Calu3 (cell line): Measurements from ENCODE around the gene ARHGEF26. TPM values are rescaled to one million over a fixed set of nuclear protein-coding genes. Genes with fewer than 3 reads are reported as not detected.

Experiments used
- BruUV-seq: library from RNA; stranded (reverse); fragments of 400-500 nt; replicated peaks from 2 replicates; lab custom pipeline; 2021; lab: Mats Ljungman, UMichigan
- CTCF ChIA-PET: fragments of 300-600 bp; sonication (Branson Sonifier 250); formaldehyde crosslinking; loops from one replicate; lab custom pipeline; 2022; ENCODE audit warnings: antibody characterized with exemption; lab: Charles Lee
- DNase-seq: peaks from one replicate; pipeline ENCODE4 v3.0.0; 2022
- H3K27ac Mint-ChIP-seq: one replicate; pipeline ENCODE4 v1.8.0; 2022; ENCODE audit warnings: mixed read lengths; ENCODE audit not compliant: unreplicated experiment
- H3K27me3 Mint-ChIP-seq: one replicate; pipeline ENCODE4 v1.8.0; 2022; ENCODE audit warnings: mixed read lengths; ENCODE audit not compliant: unreplicated experiment
- H3K36me3 Mint-ChIP-seq: one replicate; pipeline ENCODE4 v1.8.0; 2022; ENCODE audit warnings: mild to moderate bottlenecking, moderate library complexity, mixed read lengths; ENCODE audit not compliant: insufficient read depth, unreplicated experiment
- H3K4me1 Mint-ChIP-seq: one replicate; pipeline ENCODE4 v1.8.0; 2022; ENCODE audit warnings: mild to moderate bottlenecking, low read depth, mixed read lengths; ENCODE audit not compliant: unreplicated experiment
- H3K4me3 Mint-ChIP-seq: one replicate; pipeline ENCODE4 v1.8.0; 2022; ENCODE audit warnings: mild to moderate bottlenecking, low read depth, moderate library complexity, mixed read lengths; ENCODE audit not compliant: unreplicated experiment
- H3K9me3 Mint-ChIP-seq: one replicate; pipeline ENCODE4 v1.8.0; 2022; ENCODE audit warnings: low read depth, mixed read lengths; ENCODE audit not compliant: unreplicated experiment
- CTCF ChIP-seq: fragments of 200-600 bp; IDR thresholded peaks from one replicate; pipeline ENCODE4 v1.8.0; 2022; ENCODE audit warnings: antibody characterized with exemption; ENCODE audit not compliant: unreplicated experiment
- intact Hi-C: fragments of 100-400 bp; cut with micrococcal nuclease; formaldehyde crosslinking; loops from one replicate; pipeline ENCODE4 v1.10.0; 2022; ENCODE audit not compliant: unreplicated experiment
- total RNA-seq: library from RNA; stranded (reverse); gene quantifications from 2 replicates; pipeline ENCODE4 v1.2.3, GENCODE V29; 2022

The ARHGEF26 gene
- total RNA-seq, 1 experiment from 2014 or later, result 21.4 TPM

- H3K27ac Mint-ChIP-seq, result no peak overlapping the region
- H3K9me3 Mint-ChIP-seq, result no peaks in the 10 kb centered on the region
- intact Hi-C loops, result no loop called here
- no peaks in the 10 kb centered on the region for H3K27me3 Mint-ChIP-seq
- BruUV-seq, result no TSS peak
- DNase-seq, result no peak
- CTCF ChIA-PET, result no interaction called here
- no peak for TF ChIP-seq CTCF
- no peaks in the 10 kb centered on the region for H3K36me3 Mint-ChIP-seq
- H3K4me1 Mint-ChIP-seq, result no peaks in the 10 kb centered on the region
- H3K4me3 Mint-ChIP-seq, result no peak overlapping the region
These were observed 20.6 kb upstream of the ARHGEF26 start for GRCh38 chr3:154100556-154100955.

GRCh38 chr3:154101250-154101649 is 19.9 kb upstream of the ARHGEF26 start:
- intact Hi-C loops, result no loop called here
- DNase-seq, result no peak
- CTCF ChIA-PET, result interaction anchor here (1.0 kb wide), 1 partner anchor 20 kb away, joined by 4 read pairs; no protein-coding TSS in a partner anchor
- H3K27me3 Mint-ChIP-seq, result no peaks in the 10 kb centered on the region
- no TSS peak for BruUV-seq
- no peak overlapping the region for H3K27ac Mint-ChIP-seq
- no peaks in the 10 kb centered on the region for H3K4me1 Mint-ChIP-seq
- no peak overlapping the region for H3K4me3 Mint-ChIP-seq
- no peak for TF ChIP-seq CTCF
- H3K9me3 Mint-ChIP-seq, result no peaks in the 10 kb centered on the region
- no peaks in the 10 kb centered on the region for H3K36me3 Mint-ChIP-seq

DNA sequence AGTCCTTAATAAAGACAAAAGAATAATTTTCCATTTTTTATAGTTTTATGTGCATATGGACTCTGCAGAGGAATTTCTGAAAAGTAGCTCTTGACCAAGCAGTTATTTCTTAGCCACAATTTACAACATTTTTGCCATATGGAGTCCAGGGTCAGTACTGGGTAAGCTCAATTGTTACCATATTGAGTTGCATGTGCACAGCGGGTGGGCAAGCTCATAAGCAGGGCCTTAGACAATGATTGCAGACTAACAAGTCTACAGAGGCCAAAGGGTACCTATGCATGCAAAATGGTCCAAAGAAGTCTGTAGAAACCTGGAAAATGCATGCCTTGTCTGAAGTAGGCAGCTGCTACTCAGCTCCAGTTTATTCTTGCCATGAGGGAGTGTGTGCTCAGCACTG is 19.0 kb upstream of the ARHGEF26 start:
- Mint-ChIP-seq H3K36me3 (no peaks in the 10 kb centered on the region), H3K9me3 (no peaks in the 10 kb centered on the region), H3K27me3 (no peaks in the 10 kb centered on the region), H3K4me1 (no peaks in the 10 kb centered on the region), H3K27ac (no peak overlapping the region), H3K4me3 (no peak overlapping the region)
- intact Hi-C loops, result no loop called here
- CTCF ChIA-PET, result no interaction called here
- no peak for DNase-seq
- no peak for TF ChIP-seq CTCF
- BruUV-seq, result no TSS peak

DNA sequence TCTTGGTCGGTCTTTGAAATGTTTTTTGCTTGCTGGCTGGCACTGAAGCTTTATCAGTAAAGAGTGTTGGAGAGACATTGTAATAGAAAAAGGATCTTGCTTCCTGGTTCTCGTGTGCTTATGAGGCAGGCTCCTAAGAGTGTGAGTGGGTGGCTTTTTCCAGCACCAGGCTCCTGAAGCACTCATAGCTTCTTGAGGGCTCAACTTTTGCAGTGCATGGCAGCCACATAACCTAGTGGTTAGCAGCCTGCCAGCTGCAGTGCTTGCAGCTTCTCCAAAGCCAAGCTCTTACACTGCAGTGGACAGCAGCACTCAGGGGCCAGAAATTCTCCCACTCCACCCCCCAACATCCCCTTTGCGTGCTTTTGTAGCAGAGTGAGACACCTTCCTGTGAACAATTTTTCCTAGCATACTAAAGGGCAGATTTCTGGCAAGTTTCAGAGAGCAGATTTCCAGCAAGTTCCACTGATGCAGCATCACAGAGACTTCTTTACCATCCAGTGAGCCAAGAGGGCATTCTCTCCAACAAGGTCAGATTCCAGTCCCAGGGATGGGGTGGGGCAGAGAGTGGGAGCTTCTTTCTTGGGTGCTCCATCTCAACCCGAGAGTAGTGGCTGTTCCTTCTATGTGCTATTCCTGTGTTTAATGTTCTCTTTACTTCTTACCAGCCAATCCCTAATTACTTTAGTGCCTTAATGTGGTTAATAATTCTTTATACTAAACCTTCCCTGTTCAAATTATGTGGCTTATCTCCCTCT is 15.8 kb upstream of the ARHGEF26 start:
- TF ChIP-seq CTCF, result no peak
- Mint-ChIP-seq H3K9me3 (no peaks in the 10 kb centered on the region), H3K4me3 (no peak overlapping the region), H3K36me3 (no peaks in the 10 kb centered on the region), H3K27ac (no peak overlapping the region), H3K27me3 (no peaks in the 10 kb centered on the region), H3K4me1 (no peaks in the 10 kb centered on the region)
- DNase-seq, result no peak
- CTCF ChIA-PET, result interaction anchor here (0.6 to 1.4 kb wide), 2 partner anchors 147 to 337 kb away, joined by 3 to 4 read pairs; no protein-coding TSS in a partner anchor
- intact Hi-C loops, result no loop called here
- BruUV-seq, result no TSS peak
